Gastrocnemius medialis (tissue), 4 donors: ENCODE measurements around the gene UAP1L1. TPM values are rescaled to one million over a fixed set of nuclear protein-coding genes. Genes with fewer than 3 reads are reported as not detected.
A peak's percentile ranks its signal among the peaks of the same experiment; 100 is the strongest.

ENCODE experiments used
- ATAC-seq, 2 donors: fragments of 150-250 bp; one replicate each; pipeline ENCODE4 v1.9.1; 2016
- DNase-seq, 2 donors: peaks; one replicate each; pipeline ENCODE4 v3.0.0-alpha.2; 2019
- H3K27ac ChIP-seq, 4 donors: fragments of 200-600 bp; sonication (generic); 1 replicate in 1 of 4; 2 replicates in 3 of 4; pipeline ENCODE4 v1.5.1; 2016 to 2018; ENCODE audit warnings: mild to moderate bottlenecking in 2 of 4, moderate library complexity in 1 of 4
- H3K27me3 ChIP-seq, 3 donors: fragments of 200-600 bp; sonication (generic) in 2 of 3; 1 replicate in 1 of 3; 2 replicates in 2 of 3; pipeline versions ENCODE4 v1.5.1 to v1.6.0; 2016 to 2019; ENCODE audit warnings: mild to moderate bottlenecking in 1 of 3, moderate library complexity in 1 of 3
- H3K36me3 ChIP-seq, 2 donors: fragments of 200-600 bp; sonication (generic) in 1 of 2; one replicate each; pipeline ENCODE4 v1.5.1; 2017 to 2018
- H3K4me1 ChIP-seq, 2 donors: fragments of 200-600 bp; sonication (generic) in 1 of 2; one replicate each; pipeline ENCODE4 v1.5.1; 2016 to 2017; ENCODE audit warnings: mild to moderate bottlenecking in 2 of 2
- H3K4me3 ChIP-seq, 4 donors: fragments of 200-600 bp; sonication (generic) in 3 of 4; 1 replicate in 1 of 4; 2 replicates in 3 of 4; pipeline ENCODE4 v1.5.1; 2016 to 2019; ENCODE audit warnings: mild to moderate bottlenecking in 2 of 4
- H3K9me3 ChIP-seq, 3 donors: fragments of 200-600 bp; sonication (generic) in 2 of 3; 1 replicate in 1 of 3; 2 replicates in 2 of 3; pipeline ENCODE4 v1.5.1; 2016 to 2019
- POLR2A ChIP-seq, 2 donors: fragments of 450-650 bp; IDR thresholded peaks; one replicate each; pipeline ENCODE4 v1.6.1; 2017; ENCODE audit warnings: antibody characterized with exemption in 2 of 2, mild to moderate bottlenecking in 2 of 2, moderate library complexity in 2 of 2
- in situ Hi-C, 4 donors: fragments of 200-750 bp; cut with MboI; loops; one replicate each; pipeline versions ENCODE4 v1.15.0 to v1.8.0; 2017; ENCODE audit warnings: low sequenced_read_pairs in 4 of 4
- intact Hi-C: fragments of 100-400 bp; cut with DNase I; formaldehyde crosslinking; loops from one replicate; pipeline ENCODE4 v1.15.1; 2023; ENCODE audit warnings: low total_unique reads
- total RNA-seq, 4 donors: library from RNA; depleted of rRNA; stranded (reverse); fragments of >200 nt; gene quantifications; one replicate each; pipeline versions ENCODE4 v1.1.0 to v1.2.3, GENCODE V29; 2016
- TF ChIP-seq, protein P1 (sequence below), 5 experiments: fragments of 450-650 bp in 3 of 5; fragments of 200-600 bp in 2 of 5; sonication (generic) in 2 of 5; IDR thresholded peaks in 4 of 5; conservative IDR thresholded peaks in 1 of 5; 1 replicate in 4 of 5; 2 replicates in 1 of 5; pipeline ENCODE4 v1.5.1; 2016 to 2019; ENCODE audit warnings: antibody characterized with exemption in 5 of 5, mild to moderate bottlenecking in 3 of 5, moderate library complexity in 3 of 5

The UAP1L1 gene, protein sequence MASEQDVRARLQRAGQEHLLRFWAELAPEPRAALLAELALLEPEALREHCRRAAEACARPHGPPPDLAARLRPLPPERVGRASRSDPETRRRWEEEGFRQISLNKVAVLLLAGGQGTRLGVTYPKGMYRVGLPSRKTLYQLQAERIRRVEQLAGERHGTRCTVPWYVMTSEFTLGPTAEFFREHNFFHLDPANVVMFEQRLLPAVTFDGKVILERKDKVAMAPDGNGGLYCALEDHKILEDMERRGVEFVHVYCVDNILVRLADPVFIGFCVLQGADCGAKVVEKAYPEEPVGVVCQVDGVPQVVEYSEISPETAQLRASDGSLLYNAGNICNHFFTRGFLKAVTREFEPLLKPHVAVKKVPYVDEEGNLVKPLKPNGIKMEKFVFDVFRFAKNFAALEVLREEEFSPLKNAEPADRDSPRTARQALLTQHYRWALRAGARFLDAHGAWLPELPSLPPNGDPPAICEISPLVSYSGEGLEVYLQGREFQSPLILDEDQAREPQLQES
- total RNA-seq, result 1 to 10 TPM in 2 of 4 donors, under 1 TPM in 2; 0.49 to 2.5 (median 1.5) TPM

DNA sequence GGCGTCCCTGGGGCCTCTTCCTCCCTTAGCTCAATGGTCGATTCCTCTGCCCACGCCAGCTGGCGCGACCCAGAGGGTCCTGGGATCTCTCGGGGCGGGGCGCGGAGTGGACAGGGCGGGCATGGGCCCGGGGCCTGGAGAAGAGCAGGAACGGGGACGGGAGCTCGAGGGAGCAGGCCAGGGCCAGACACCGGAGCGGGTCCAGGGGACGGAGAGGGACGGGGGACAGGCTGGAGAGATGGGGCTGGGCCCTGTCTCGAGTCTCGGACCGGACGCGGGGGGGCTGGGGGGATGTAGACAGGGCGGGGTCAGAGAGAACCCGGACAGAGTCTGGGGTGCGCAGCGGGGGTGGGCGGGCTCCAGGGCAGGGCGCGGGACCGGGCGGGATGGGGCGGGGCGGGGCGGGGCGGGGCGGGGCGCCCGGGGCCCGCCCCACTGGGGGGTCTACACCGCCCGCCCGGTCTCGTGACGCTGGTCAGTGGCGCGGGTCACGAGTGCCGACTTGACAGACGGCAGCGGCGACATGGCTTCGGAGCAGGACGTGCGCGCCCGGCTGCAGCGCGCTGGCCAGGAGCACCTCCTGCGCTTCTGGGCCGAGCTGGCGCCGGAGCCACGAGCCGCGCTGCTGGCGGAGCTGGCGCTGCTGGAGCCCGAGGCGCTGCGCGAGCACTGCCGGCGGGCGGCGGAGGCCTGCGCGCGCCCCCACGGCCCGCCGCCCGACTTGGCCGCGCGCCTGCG lies at the start of gene UAP1L1:
TSS of gene UAP1L1 (plus strand) at position 508 of the 738 bp plus-strand sequence. CDS start at position 524, 16 bp downstream.
- Histone ChIP-seq H3K4me3 (peak within 1 kb of the TSS; percentile 51 to 64 (median 56)), H3K27ac (peak within 1 kb of the TSS; percentile 54 to 55 (median 55)), H3K9me3 (no peaks in the 10 kb centered on the region), H3K36me3 (no peaks in the 10 kb centered on the region), H3K4me1 (peaks cover 0 to 12% of the 10 kb centered on the region in 2 donors), H3K27me3 (peaks cover 0 to 3% (median 0%) of the 10 kb centered on the region in 3 donors)
- in situ Hi-C loops (no loop called here), intact Hi-C loops (no loop called here)
- DNase-seq (peak; percentile 58), ATAC-seq (peak; percentile 37 to 70)
- TF ChIP-seq, protein P1, sequence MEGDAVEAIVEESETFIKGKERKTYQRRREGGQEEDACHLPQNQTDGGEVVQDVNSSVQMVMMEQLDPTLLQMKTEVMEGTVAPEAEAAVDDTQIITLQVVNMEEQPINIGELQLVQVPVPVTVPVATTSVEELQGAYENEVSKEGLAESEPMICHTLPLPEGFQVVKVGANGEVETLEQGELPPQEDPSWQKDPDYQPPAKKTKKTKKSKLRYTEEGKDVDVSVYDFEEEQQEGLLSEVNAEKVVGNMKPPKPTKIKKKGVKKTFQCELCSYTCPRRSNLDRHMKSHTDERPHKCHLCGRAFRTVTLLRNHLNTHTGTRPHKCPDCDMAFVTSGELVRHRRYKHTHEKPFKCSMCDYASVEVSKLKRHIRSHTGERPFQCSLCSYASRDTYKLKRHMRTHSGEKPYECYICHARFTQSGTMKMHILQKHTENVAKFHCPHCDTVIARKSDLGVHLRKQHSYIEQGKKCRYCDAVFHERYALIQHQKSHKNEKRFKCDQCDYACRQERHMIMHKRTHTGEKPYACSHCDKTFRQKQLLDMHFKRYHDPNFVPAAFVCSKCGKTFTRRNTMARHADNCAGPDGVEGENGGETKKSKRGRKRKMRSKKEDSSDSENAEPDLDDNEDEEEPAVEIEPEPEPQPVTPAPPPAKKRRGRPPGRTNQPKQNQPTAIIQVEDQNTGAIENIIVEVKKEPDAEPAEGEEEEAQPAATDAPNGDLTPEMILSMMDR (IDR thresholded peaks at IDR 0.05 in 4 of 5, conservative IDR thresholded peaks at IDR 0.05 in 1 of 5), result no peak
- TF ChIP-seq POLR2A (IDR thresholded peaks at IDR 0.05), result peak; percentile 69 to 70

DNA sequence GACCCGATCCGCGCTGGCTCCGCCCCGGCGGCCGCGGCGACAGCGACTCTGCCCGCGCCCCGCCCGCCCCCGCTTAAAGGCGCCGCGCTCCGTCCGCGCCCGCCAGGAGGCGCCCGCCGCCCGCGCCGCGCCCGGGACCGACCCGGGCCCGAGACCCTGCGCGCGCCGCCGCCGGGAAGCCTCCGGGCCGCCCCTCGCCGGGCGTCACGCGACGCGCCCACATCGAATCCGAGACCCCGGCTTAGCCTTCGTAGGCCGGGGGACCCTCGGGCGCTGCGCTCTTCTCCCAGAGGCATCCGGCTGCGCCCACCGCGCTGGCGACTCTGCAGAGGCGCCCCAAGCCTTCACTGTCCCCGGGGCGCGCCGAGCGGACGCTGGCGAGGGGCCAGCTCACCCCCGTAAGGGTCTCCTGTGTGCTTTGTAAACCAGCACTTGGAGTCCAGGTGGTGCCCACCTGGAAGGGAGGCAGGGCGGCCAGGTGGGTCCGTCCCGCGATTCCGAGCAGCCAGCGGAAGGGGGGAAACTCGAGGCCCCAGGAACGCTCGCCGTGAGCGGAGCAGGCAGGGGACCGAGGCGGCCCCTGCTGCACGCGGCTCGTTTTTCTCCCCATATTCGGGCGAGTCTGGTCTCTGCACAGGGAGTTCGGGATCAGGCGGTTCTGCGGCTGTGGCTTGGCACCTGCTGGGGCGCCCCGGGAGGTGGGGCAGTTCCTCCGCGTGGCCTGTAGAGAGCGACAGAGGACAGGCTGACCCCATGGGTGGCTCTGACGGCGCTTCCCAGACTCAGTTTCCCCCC lies 48.9 kb upstream of the UAP1L1 start:
- ATAC-seq (peak; percentile 79 to 81), DNase-seq (peak; percentile 28 to 41)
- intact Hi-C loops (loop anchor here (2.0 to 5.0 kb wide), 2 partner anchors 84 to 181 kb away; partner anchors contain the start of genes C8G, FBXW5 and PHPT1), in situ Hi-C loops (no loop called here)
- Histone ChIP-seq H3K27me3 (no peaks in the 10 kb centered on the region), H3K9me3 (no peaks in the 10 kb centered on the region), H3K4me3 (peak overlapping the region; percentile 76 to 91 (median 79)), H3K4me1 (peaks cover 20 to 23% of the 10 kb centered on the region in 2 donors), H3K27ac (peak overlapping the region; percentile 41 to 67 (median 54)), H3K36me3 (no peaks in the 10 kb centered on the region)
- TF ChIP-seq, protein P1 (IDR thresholded peaks at IDR 0.05 in 4 of 5, conservative IDR thresholded peaks at IDR 0.05 in 1 of 5), result peak in 3 of 5 experiments; percentile 7 to 28 (median 19)
- no peak for TF ChIP-seq POLR2A (IDR thresholded peaks at IDR 0.05)

DNA sequence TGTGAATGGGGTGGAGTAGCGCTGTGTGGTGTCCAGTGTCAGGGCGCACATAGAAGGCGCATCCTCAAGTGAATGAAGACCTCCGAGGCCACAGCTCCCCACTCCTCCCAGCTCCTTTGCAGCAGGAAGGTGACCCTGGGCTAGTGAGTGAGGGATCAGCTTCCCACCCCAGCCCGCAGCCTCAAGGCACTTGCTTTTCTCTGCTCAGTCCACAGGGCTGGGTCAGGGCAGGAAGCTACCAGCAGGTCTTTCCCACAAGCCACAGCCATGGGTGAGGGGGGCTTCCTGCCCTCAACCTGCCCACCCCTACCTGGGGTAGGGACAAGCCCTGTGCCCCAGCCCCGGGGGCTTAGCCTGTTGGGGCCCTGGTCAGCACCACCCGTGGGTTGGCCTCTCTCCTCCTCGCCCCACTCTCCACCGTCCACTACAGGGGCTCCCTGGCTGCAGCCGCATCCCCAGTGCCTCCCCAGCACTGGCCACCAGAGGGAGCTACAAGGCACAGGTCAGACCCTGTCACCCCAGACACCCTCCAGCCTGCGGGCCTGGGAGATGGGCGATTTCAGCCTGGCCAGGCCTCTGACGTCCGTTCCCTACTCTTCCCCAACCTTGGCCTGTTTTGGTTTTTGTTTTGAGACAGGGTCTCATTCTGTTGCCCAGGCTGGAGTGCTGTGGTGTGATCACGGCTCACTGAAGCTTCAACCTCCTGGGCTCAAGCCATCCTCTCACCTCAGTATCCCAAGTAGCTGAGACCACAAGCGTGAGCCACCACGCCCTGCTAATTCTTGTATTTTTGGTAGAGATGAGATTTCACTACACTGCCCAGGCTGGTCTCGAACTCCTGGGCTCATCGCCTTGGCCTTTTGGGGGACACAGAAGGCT lies 48.0 kb upstream of the UAP1L1 start:
- H3K36me3 ChIP-seq, result no peaks in the 10 kb centered on the region
- no peak overlapping the region for H3K27ac ChIP-seq
- H3K4me1 ChIP-seq, result peaks cover 20 to 23% of the 10 kb centered on the region in 2 donors
- no peaks in the 10 kb centered on the region for H3K27me3 ChIP-seq
- H3K9me3 ChIP-seq, result no peaks in the 10 kb centered on the region
- in situ Hi-C loops (no loop called here), intact Hi-C loops (loop anchor here (2.0 to 5.0 kb wide), 2 partner anchors 84 to 182 kb away; partner anchors contain the start of genes C8G, FBXW5 and PHPT1)
- ATAC-seq (peak; percentile 50 to 60), DNase-seq (peak; percentile 45 to 60)
- TF ChIP-seq, protein P1 (IDR thresholded peaks at IDR 0.05 in 4 of 5, conservative IDR thresholded peaks at IDR 0.05 in 1 of 5), result peak; percentile 64 to 91 (median 87)
- TF ChIP-seq POLR2A (IDR thresholded peaks at IDR 0.05), result no peak
- peak overlapping the region; percentile 76 to 91 (median 79) for H3K4me3 ChIP-seq
